C4-2B (cell line): ENCODE data around the gene BTBD9.

ENCODE experiments used
- H3K27ac ChIP-seq: fragments of 450-650 bp; 2 replicates; pipeline ENCODE4 v1.5.1; 2017
- ZFX ChIP-seq: fragments of 450-650 bp; IDR thresholded peaks from 2 replicates; pipeline ENCODE4 v1.6.1; 2017
- TF ChIP-seq, protein P1 (sequence below): fragments of 450-650 bp; conservative IDR thresholded peaks from 2 replicates; pipeline ENCODE4 v1.5.1; 2017; ENCODE audit warnings: mild to moderate bottlenecking

BTBD9 gene

DNA sequence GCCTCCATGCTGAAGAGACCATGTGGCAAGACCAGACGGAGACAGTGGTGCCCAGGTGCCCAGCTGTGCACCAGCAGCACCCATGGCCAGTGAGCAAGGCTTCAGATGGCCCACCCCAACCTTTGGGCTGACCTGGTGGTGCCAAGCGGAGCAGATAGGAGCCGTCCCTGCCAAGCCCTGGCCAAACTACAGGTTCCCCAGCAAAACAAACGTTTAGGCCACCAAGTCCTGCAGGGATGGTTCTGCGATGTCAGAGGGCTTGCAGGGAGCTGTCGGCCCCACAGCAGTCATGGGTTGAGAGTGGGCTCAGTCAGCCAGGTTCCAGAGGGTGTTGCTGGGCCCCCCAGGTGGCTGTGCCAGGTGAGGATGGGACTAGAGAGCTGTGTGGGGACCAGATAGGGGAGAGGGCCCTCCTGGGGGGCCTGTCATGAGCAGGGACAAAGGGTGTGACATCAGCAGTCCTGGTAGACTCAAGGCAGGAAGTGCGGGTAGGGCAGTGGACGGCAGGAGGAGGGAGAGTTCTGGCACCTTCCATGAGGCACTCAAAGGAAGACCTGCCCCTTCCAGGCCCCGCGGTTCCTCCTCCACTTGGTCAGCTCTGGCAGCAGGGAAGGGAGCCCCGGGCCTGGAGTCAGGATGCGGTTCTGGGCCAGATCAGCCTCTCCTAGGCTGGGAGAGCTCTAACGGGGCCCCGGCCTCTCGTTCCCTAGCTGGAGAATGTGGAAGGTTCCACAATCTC, 477.8 kb downstream of the BTBD9 start:
- no peak for TF ChIP-seq ZFX
- TF ChIP-seq, protein P1, sequence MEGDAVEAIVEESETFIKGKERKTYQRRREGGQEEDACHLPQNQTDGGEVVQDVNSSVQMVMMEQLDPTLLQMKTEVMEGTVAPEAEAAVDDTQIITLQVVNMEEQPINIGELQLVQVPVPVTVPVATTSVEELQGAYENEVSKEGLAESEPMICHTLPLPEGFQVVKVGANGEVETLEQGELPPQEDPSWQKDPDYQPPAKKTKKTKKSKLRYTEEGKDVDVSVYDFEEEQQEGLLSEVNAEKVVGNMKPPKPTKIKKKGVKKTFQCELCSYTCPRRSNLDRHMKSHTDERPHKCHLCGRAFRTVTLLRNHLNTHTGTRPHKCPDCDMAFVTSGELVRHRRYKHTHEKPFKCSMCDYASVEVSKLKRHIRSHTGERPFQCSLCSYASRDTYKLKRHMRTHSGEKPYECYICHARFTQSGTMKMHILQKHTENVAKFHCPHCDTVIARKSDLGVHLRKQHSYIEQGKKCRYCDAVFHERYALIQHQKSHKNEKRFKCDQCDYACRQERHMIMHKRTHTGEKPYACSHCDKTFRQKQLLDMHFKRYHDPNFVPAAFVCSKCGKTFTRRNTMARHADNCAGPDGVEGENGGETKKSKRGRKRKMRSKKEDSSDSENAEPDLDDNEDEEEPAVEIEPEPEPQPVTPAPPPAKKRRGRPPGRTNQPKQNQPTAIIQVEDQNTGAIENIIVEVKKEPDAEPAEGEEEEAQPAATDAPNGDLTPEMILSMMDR: no peak
- H3K27ac ChIP-seq: no peak overlapping the region

DNA sequence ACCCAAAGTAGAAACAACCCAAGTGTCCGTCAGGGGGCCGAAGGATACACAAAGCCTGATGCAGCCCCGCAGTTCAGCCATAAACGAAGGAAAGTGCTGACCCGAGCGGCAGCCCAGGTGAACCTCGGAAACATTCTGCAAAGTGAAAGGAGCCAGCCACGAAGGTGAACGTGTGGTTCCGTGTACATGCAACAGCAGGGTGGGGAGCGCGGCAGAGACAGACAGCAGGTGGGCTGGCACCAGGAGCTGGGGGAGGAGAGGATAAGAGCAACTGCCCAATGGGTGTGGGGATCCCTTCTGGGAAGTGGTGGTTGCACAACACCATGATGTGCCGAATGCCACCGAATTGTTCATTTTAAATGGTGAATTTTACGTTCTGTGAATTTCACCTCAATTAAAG, 478.4 kb downstream of the BTBD9 start:
- H3K27ac ChIP-seq: no peak overlapping the region
- no peak for TF ChIP-seq ZFX
- TF ChIP-seq, protein P1: no peak

DNA sequence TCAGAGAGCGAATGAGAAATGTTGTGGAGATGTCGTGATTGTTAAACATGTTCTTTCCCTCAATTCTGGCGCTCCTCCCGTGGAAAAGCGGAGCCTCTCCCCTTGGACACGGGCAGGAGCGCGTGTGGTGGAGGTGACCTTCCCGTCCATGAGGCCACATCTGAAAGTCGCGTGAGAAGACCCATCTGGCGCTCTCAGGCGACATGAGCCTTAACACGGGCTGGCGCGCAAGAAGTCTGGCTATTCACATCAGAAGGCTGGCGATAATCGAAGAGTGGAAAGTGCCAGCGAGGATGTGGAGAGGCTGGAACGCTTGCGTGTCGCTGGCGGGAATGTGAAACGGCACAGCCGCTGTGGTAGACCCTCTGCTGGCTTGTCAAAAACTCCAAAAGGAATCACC, 478.9 kb downstream of the BTBD9 start:
- H3K27ac ChIP-seq: no peak overlapping the region
- no peak for TF ChIP-seq ZFX
- TF ChIP-seq, protein P1: no peak

- TF ChIP-seq ZFX: no peak
- TF ChIP-seq, protein P1: no peak
- H3K27ac ChIP-seq: no peak overlapping the region
Measured at GRCh38 chr6:38159596-38159995, 480.1 kb downstream of the BTBD9 start.

DNA sequence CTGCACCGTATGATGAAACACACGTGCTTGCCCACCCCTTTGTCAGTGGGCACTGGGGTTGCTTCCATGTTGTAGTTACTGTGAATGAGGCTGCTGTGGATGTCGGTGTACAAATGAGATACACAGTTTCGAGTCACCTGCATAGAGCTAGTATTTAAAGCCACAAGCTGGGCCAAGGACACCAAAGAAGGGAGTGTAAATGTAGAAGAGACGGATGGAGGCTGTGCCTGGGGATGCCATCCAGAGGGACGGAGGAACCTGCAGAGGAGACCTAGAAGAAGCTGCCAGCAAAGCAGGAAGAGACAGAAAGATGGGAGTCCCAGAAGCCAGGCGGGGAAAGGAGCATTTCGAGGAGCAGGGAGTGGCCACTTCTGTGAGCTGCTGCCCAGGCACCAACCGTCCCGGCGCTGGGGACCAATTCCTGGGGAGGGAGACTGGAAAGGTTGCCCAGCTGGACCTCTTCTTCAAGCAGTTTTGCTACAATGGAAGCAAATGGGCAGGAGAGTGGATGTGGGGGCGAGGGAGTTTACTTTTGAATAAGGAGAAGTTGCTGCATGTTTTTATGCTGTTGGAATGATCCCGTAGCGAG, 480.9 kb downstream of the BTBD9 start:
- no peak for TF ChIP-seq ZFX
- TF ChIP-seq, protein P1: no peak

DNA sequence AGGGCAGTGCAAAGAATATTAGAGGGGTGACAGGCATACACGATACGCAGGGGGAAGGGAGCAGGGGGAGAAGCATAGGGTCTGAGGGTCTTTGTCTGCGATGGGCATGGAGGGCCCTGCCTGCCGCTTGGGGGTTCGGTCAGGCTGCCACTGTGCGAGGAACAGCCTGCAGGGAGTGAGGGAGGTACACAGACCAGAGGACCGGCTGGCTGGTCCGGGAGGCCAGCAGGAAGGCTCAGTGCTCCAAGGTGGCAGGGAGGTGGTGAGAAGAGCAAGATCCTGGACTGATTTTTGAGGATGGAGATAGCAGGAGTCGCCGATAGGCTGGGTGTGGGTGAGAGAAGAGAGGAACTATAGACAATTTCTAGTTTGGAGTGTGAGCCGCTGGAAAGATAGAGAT, 481.8 kb downstream of the BTBD9 start:
- TF ChIP-seq, protein P1: no peak
- no peak for TF ChIP-seq ZFX

More for the DNA sequence above, 480.9 kb downstream of the BTBD9 start:
- no peak overlapping the region for H3K27ac ChIP-seq

GRCh38 chr6:38156818-38157565, 482.7 kb downstream of the BTBD9 start:
- TF ChIP-seq, protein P1: no peak
- no peak for TF ChIP-seq ZFX
- H3K27ac ChIP-seq: no peak overlapping the region

More for the DNA sequence above, 481.8 kb downstream of the BTBD9 start:
- no peak overlapping the region for H3K27ac ChIP-seq
